Activated T-cell treated with anti-CD3 and anti-CD28 coated beads, Interleukin-2, amount 50 U/mL, for 72 hours (primary cell): ENCODE data around the gene TSHZ3. TPM values are rescaled to one million over a fixed set of nuclear protein-coding genes. Genes with fewer than 3 reads are reported as not detected.
A peak's percentile ranks its signal among the peaks of the same experiment; 100 is the strongest.

Experiments used
- ATAC-seq, 2 donors: fragments of 150-1000 bp; cut with Tn5 transposase; replicated peaks in 1 of 2; 2 replicates each; pipeline ENCODE4 v1.10.0; 2021; ENCODE audit warnings: moderate library complexity in 2 of 2, mild to moderate bottlenecking in 1 of 2
- DNase-seq, 2 donors: peaks; one replicate each; pipeline ENCODE4 v3.0.0; 2021 to 2022; ENCODE audit warnings: mixed read lengths in 1 of 2
- H3K27ac Mint-ChIP-seq: one replicate; pipeline ENCODE4 v1.8.0; 2022; ENCODE audit warnings: mild to moderate bottlenecking, moderate library complexity, mixed read lengths
- H3K27me3 Mint-ChIP-seq: one replicate; pipeline ENCODE4 v1.8.0; 2022; ENCODE audit warnings: low read depth, mixed read lengths
- H3K36me3 Mint-ChIP-seq, 2 donors: one replicate each; pipeline ENCODE4 v1.8.0; 2022; ENCODE audit warnings: mixed read lengths in 2 of 2, mild to moderate bottlenecking in 1 of 2; ENCODE audit not compliant: insufficient read depth in 2 of 2
- H3K4me1 Mint-ChIP-seq: one replicate; pipeline ENCODE4 v1.8.0; 2022; ENCODE audit warnings: low read depth, mixed read lengths
- H3K4me3 Mint-ChIP-seq, 2 donors: one replicate each; pipeline ENCODE4 v1.8.0; 2022; ENCODE audit warnings: mild to moderate bottlenecking in 2 of 2, mixed read lengths in 2 of 2, moderate library complexity in 2 of 2
- H3K9me3 Mint-ChIP-seq, 2 donors: one replicate each; pipeline ENCODE4 v1.8.0; 2022; ENCODE audit warnings: mixed read lengths in 2 of 2
- total RNA-seq, 2 donors: library from RNA; stranded (reverse); gene quantifications; one replicate each; pipeline ENCODE4 v1.2.3, GENCODE V29; 2022

Gene TSHZ3
- total RNA-seq, 2 donors from 2014 or later, result 0.74 to 3.0 TPM

DNA sequence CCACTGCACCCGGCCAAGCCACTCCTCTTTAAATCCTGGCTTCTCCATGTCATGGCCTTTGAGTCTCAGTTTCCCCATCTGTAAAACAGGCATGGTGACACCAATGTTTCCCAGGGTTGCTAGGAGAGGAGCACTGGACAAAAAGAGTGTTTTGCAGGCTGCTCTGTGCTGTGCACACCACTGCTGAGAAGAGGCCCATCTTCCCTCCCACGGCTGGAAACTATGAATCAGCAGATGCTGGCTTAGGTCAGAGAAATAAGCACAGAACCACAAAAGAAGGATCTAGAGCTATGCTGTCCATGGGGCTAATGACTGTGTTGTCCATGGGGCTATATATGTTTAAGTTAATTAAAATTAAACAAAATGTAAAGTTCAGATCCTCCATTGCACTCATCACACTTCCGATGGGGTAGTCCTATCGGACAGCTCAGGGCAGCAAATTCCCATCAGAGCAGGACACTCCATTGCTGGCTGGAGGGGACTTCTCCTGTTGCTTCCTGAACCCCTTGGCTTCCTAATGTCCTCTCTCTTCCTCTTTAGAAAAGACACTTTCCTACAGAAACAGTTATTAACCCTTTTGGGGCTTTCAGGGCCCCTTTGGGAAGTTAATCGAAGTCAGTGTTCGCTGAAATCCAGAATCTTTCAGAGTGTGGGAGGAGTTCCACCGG, 37.1 kb downstream of the TSHZ3 start:
- H3K27me3 Mint-ChIP-seq, result peaks cover 20% of the 10 kb centered on the region
- no peak overlapping the region for H3K4me3 Mint-ChIP-seq
- no peaks in the 10 kb centered on the region for H3K36me3 Mint-ChIP-seq
- no peaks in the 10 kb centered on the region for H3K9me3 Mint-ChIP-seq
- peak; percentile 46 to 53 for DNase-seq
- peak; percentile 45 to 78 for ATAC-seq
- no peak overlapping the region for H3K27ac Mint-ChIP-seq
- peaks cover 10% of the 10 kb centered on the region for H3K4me1 Mint-ChIP-seq

DNA sequence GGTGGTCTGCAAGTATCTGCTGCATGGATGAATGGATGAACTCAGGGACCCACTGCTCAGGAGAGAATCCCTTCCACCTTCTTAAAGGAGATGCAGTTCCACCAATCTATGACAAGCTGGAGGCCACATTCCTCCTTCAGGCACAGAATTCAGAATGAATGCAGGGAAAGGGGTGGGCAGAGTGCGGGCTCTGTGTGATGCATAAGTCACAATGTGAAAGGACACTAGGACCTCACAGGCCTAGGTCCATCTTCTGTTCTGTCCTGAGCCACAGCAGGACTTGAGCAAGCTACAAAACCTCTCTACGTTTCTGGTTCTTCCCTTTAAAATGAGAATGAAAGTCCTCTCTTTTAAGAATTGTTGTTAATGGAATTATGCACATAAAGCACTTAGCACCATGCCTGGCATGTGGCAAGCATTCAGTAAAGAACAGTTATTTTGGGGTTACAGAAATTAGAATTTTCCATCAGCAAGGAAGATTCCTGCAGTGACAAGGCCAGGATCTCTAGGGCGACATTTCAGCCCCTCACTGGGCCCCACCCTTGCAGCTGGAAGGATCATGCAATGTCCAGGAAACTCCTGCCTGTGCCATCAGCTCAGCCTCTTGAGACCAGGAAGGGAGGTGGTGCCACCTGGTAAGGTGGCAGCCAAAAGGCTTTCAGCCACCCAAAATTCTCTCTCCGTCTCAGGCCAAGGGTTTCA, 38.7 kb downstream of the TSHZ3 start:
- Mint-ChIP-seq H3K27me3 (peaks cover 15% of the 10 kb centered on the region), H3K4me1 (peaks cover 10% of the 10 kb centered on the region), H3K9me3 (no peaks in the 10 kb centered on the region), H3K27ac (no peak overlapping the region), H3K36me3 (no peaks in the 10 kb centered on the region), H3K4me3 (no peak overlapping the region)
- ATAC-seq (no peak), DNase-seq (no peak)

DNA sequence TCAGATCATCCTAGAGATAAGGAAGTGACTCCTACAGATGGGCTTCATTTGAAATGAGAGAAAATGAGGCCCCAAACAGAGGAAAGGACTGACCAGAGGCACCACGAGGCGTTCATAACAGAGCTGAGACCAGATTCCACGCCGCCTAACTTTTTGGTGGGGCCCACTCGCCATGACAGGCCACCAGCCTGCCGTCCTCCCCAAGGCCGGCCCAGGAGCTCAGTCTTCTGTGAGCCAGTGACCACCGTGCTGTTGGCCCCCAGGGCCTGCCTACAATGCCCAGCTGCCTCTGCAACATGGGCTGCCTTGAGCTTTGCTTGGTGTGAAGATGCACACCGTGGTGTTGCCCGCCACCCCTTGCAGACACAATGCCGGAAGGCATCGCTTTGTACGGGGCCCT, 40.5 kb downstream of the TSHZ3 start:
- no peak overlapping the region for H3K27ac Mint-ChIP-seq
- DNase-seq (no peak), ATAC-seq (no peak)
- no peak overlapping the region for H3K4me3 Mint-ChIP-seq
- H3K27me3 Mint-ChIP-seq, result no peaks in the 10 kb centered on the region
- no peaks in the 10 kb centered on the region for H3K36me3 Mint-ChIP-seq
- H3K9me3 Mint-ChIP-seq, result no peaks in the 10 kb centered on the region
- peaks cover 10% of the 10 kb centered on the region for H3K4me1 Mint-ChIP-seq

DNA sequence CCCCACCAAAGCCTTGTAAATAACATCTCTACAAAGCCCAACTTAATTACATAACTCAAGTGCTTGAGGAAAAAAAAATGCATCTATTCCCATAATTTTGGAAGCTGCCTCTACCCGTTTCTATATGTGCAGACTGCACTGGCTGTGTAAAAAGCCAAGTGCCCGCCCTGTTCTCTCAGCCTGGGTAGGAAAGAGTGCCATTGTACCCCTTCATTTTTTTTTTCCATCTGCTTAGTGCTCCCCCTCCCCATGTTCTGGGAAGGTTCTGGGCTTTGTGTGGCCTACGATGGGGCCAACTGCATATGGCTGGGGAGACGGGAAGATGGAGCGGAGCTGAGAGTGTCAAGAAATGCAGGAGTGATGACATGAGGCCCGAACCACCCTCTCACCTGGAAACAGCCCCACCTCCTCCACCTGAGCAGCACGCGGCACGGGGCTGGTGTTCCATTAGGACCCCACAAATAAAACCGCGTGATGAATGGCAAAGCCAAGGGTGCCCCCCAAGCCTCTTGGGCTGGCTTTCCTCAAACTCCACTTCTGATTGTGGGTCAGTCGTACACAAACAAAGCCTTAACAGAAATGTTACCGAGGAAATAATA, 42.1 kb downstream of the TSHZ3 start:
- Mint-ChIP-seq H3K9me3 (no peaks in the 10 kb centered on the region), H3K4me3 (no peak overlapping the region), H3K36me3 (no peaks in the 10 kb centered on the region), H3K27ac (no peak overlapping the region), H3K27me3 (no peaks in the 10 kb centered on the region), H3K4me1 (peaks cover 5% of the 10 kb centered on the region)
- ATAC-seq, result no peak
- DNase-seq, result no peak

DNA sequence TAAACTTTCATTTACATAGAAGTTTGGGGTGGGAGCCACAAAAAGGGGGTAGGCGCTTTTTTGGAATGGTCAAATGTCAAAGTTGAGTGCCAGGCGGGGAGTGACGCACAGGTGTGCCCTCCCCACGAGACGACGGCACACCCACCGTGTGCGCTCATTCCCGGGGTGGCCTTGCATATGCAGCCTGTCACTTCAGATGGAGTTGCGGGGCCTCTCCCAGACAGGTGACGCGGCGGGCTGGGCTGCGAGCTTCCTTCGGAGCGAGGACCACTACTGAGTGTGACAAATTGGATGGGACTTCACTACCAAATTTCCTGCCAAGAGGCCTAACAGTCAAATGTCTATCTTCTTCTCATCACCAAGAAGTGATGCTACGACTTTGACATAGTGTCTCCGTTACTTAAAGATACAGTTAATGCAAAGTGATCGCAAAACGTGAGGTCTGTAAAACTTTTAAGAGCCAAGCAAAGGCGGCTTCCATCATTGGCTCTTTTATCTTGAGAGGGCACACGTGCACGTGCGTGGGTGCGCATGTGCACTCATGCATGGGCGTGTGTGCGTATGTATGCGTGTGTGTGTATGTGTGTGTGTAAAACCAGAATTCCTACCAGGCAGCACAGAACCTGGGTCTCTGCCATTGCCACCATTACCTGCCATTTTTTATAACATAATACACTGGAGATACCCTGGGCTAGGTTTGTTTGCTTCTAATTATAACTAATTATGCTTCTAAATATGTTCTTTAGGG, 43.1 kb downstream of the TSHZ3 start:
- Mint-ChIP-seq H3K36me3 (no peaks in the 10 kb centered on the region), H3K27ac (no peak overlapping the region), H3K27me3 (no peaks in the 10 kb centered on the region), H3K4me1 (no peaks in the 10 kb centered on the region), H3K4me3 (no peak overlapping the region), H3K9me3 (no peaks in the 10 kb centered on the region)
- DNase-seq (no peak), ATAC-seq (no peak)

DNA sequence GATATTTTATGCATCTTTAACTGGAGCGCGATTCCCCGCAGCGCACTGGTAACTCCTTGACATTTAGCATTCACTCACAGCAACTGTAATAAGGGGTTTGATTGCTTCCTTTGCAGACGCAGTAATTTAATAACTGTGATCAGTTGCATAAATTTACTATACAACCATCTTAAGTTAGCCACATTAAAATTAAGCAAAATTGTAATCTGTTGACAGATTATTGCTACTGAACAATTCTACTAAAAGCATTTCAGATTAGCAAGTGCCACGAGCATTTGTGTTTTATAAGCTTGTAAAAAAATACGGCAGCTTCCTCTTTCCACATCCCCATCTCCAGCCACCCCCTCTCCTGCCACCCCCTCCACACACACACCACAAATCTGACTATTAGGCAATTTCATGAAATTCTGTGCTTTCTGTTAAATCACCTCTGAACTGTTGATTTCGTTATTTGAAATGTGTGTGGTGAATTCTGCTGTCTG, 44.4 kb downstream of the TSHZ3 start:
- Mint-ChIP-seq H3K4me1 (no peaks in the 10 kb centered on the region), H3K9me3 (no peaks in the 10 kb centered on the region), H3K36me3 (no peaks in the 10 kb centered on the region), H3K27ac (no peak overlapping the region), H3K27me3 (no peaks in the 10 kb centered on the region), H3K4me3 (no peak overlapping the region)
- DNase-seq (no peak), ATAC-seq (no peak)

DNA sequence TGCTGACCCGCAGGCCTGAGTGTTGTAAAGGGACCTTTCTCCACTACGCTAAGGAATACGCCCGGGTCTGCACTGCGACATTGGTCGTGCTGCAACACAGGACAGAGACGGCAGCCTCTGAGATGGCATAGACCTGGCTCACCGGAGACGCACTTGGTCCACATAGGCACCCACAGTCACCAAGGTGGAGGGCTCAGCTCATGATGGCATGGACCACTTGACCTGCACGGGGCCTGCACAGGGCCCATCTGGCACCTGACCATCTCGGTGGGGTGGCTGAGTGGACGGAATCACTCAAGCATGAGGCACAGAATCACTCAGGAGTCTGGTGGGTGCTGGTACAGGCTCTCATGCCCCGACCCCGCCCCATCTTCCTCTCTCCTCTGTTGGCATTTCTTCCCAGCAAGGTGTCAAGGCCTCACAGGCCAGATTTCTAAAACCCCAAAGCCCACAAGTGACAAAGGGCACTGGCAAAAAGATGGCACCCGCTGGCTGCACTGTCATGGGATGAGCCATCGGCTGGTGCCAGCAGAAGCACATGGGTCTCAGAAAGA, 45.9 kb downstream of the TSHZ3 start:
- Mint-ChIP-seq H3K4me3 (no peak overlapping the region), H3K27ac (no peak overlapping the region), H3K9me3 (no peaks in the 10 kb centered on the region), H3K36me3 (no peaks in the 10 kb centered on the region), H3K27me3 (no peaks in the 10 kb centered on the region), H3K4me1 (no peaks in the 10 kb centered on the region)
- ATAC-seq, result no peak
- no peak for DNase-seq

DNA sequence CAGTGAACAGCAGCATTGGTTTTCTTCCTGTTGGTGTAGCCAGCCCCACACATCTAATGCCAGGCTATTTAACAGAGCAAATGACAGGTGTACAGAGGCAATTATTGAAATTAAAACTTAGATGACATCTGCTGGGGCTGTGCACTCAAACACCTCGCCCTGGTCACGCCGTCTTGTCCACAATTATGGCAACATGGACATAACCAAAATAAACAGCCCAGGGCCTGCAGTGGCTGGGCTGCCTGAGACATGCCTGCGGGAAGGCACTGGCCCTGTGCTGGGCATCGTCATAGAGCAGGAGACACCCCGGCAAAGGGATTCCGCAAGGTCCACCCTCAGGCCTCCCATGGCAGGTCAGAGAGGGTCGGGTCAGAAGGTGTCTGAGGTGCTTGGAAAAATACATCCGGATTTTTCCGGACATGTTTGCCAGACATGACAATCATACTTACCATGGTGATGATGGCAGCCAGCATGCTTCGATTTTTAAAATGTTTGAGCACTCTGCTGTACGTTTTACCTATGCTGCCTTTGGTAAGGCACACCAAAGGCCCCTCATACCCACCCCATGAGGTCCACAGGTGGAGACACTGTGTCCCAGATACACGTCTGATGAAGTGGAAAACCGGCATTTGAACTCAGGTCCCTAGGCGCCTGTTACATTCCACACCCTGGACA, 47.8 kb downstream of the TSHZ3 start:
- Mint-ChIP-seq H3K4me1 (no peaks in the 10 kb centered on the region), H3K27me3 (no peaks in the 10 kb centered on the region), H3K36me3 (no peaks in the 10 kb centered on the region), H3K27ac (no peak overlapping the region), H3K4me3 (no peak overlapping the region), H3K9me3 (no peaks in the 10 kb centered on the region)
- no peak for DNase-seq
- ATAC-seq, result no peak

DNA sequence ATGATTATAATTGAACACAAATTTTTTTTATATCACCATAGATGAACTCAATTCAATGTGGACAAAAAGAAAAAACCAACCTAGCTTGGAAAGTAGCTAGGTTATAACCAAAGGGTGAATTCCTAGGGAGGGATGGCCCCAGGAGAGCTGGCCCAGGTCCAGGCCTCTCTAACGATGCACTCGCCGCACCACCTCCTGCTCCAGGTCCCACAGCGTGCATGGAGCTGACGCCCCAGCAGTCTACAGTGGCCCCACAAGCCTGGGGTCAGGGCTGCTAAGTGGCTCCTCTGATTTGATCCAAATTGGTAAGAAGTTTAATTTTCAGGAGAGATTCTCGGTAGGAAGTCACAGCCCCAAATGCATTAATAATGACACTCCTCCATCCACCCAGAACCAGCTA, 48.8 kb downstream of the TSHZ3 start:
- no peaks in the 10 kb centered on the region for H3K9me3 Mint-ChIP-seq
- DNase-seq (no peak), ATAC-seq (no peak)
- H3K27ac Mint-ChIP-seq, result no peak overlapping the region
- H3K27me3 Mint-ChIP-seq, result no peaks in the 10 kb centered on the region
- H3K36me3 Mint-ChIP-seq, result no peaks in the 10 kb centered on the region
- no peaks in the 10 kb centered on the region for H3K4me1 Mint-ChIP-seq
- H3K4me3 Mint-ChIP-seq, result no peak overlapping the region

DNA sequence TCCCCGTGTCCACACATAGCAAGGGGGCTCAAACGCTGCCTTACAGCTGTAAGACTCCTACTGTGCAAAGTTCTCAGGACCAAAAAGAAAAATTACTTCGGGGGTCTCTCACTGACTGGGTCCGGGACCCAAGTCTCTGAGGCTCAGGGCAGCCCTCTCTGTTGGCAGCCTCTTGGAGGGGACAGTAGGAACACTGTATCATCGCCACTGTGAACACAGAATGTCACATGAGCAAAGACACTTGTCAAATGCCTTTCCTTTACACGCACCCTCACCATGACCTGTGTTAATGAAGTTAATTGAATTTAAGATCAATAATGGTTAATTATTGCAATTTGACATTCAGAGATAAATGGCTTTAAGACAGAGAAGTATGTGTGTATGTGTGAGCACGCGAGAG, 49.6 kb downstream of the TSHZ3 start:
- ATAC-seq (no peak), DNase-seq (no peak)
- Mint-ChIP-seq H3K36me3 (no peaks in the 10 kb centered on the region), H3K9me3 (no peaks in the 10 kb centered on the region), H3K4me3 (no peak overlapping the region), H3K4me1 (no peaks in the 10 kb centered on the region), H3K27ac (no peak overlapping the region), H3K27me3 (no peaks in the 10 kb centered on the region)

DNA sequence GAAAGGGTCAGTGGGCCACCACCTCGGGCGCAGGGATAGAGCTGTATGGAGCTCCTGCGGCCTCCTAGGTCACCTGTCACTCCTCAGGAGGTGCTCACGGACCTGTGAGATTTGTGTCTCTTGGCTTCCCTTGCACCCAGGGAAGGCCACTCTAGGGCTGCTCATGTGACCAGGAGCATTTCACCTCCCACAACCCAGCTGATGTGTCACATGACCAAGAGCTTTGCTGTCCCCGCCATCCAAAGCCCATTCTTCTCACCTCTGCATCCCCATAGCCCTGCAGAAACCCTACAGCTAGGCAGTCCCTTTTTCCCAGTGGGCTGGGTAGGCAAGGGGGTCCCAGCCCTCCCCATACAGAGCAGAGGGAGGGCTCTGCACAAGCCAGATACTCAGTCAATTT, 51.2 kb downstream of the TSHZ3 start:
- ATAC-seq, result no peak
- Mint-ChIP-seq H3K27ac (no peak overlapping the region), H3K36me3 (no peaks in the 10 kb centered on the region), H3K4me3 (no peak overlapping the region), H3K4me1 (no peaks in the 10 kb centered on the region), H3K9me3 (peaks cover 2% of the 10 kb centered on the region in 2 donors), H3K27me3 (no peaks in the 10 kb centered on the region)
- no peak for DNase-seq

DNA sequence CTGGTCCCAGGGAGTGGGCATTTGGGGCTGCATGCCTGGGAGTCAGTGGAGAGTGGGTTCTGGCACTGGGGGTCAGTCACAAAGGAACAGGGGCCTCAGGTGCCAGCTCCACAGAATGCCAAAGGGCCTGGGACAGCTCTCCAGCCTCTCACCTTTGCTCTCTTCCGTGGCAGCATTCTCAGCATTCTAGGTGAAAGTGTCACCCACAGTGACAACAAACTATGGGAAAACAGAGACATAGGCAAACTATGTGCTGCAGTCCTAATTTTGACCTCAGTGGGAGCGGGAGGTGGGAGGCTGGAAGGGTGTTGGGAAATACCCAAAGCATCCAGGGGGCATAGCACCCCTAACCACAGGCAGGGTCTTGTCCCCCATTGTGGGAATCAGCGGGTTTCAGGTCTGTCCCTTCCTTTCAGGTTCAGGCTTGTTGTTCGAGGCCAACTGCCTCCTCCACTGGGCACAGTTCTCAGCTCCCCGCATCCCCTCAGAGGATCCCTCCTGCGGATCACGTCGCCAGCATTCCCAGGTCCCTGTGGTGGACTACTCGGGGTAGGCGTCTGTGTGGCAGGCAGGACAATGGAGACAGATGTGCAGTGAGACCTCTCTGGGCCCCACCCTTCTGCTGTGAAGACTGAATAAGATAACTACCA, 52.4 kb downstream of the TSHZ3 start:
- H3K36me3 Mint-ChIP-seq, result no peaks in the 10 kb centered on the region
- DNase-seq, result no peak
- no peak overlapping the region for H3K27ac Mint-ChIP-seq
- peaks cover 2 to 8% of the 10 kb centered on the region in 2 donors for H3K9me3 Mint-ChIP-seq
- ATAC-seq, result no peak
- no peaks in the 10 kb centered on the region for H3K27me3 Mint-ChIP-seq
- H3K4me1 Mint-ChIP-seq, result no peaks in the 10 kb centered on the region
- no peak overlapping the region for H3K4me3 Mint-ChIP-seq
